Measurements from ENCODE around the gene ZFAND6.

GRCh38 chr15:80183886-80184285 is 124.4 kb downstream of the ZFAND6 start:
- TF ChIP-seq USF1 (IDR thresholded peaks at IDR 0.05) (no peak), CEBPB (IDR thresholded peaks at IDR 0.05) (no peak)
